TTC549 (cell line): ENCODE measurements around the gene AGXT2.

ENCODE experiments used
- FAIRE-seq: peaks from 2 replicates; lab custom pipeline; 2012; peaks lifted over from hg19 to GRCh38; lab: Jason Lieb, UNC

The AGXT2 gene

DNA sequence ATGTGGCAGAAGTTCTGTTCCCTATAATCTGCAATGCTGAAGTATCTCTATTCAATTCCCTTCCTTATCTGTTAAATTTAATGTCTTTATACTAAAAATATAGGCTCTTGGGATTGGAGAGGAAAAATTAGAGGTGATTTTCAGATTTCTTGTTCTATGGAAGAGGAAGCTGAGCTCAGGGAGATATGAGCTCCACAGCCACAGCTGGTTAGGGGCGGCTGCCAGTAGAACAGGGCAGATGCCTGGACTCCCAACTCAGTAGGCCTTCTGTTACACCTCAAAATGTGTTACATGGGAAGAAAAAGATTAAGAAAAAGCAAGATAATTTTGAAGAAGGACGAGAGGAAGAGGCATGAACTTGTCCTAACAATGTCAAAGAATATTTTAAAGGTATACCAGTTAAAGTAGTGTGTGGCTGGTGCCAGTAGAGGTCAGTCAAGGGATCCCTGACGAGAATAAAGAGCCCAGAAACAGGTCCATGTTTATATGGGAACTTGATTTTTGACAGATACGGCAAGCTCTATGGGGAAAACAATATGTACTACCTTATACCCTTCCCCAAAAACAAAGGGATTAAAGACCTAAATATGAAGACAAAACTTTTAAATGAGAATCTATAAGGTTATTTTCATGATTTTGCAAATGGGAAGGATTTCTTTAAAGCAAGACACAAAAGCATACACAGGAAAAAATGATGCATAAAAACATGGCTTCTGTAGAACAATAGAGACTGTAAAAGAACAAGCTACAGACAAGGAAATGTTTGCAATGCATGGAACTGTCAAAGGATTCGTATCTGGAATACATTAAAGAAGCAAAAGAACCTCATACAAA, 89.7 kb downstream of the AGXT2 start:
- FAIRE-seq = no peak

DNA sequence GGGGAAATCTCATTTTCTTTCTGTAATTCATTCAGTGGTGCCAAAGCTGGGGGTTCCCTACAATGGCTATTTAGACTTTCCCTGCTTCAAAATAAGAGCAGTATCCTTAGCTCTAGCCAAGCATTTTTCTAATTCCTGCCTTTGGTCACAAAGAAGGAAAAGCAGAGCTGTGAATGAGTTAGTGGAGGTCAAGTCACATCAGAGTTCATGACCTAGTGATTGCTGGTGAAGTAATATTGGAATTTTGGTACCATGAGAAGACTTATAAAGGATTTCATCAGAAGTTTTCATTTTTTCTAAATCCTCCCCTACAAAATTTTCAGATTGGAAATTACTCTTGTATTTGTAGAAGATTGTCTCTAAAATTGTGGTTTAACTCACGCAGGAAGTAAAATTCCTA, 90.4 kb downstream of the AGXT2 start:
- FAIRE-seq = no peak
